Keratinocyte (primary cell): ENCODE results near the gene STARD3. TPM values are rescaled to one million over a fixed set of nuclear protein-coding genes. Genes with fewer than 3 reads are reported as not detected.

ENCODE experiments used
- DNase-seq: peaks from one replicate; pipeline ENCODE4 v3.0.0-alpha.2; 2011; ENCODE audit warnings: low read depth, missing footprints, low spot score
- FAIRE-seq: peaks from 2 replicates; lab custom pipeline; 2011; peaks lifted over from hg19 to GRCh38; lab: Jason Lieb, UNC
- H2AFZ ChIP-seq: 2 replicates; pipeline ENCODE4 v1.6.0; 2012; ENCODE audit warnings: low read length, control low read depth, inconsistent platforms; ENCODE audit not compliant: control insufficient read depth
- H3K27ac ChIP-seq: 2 replicates; pipeline ENCODE4 v1.5.1; 2011; ENCODE audit warnings: low read length; ENCODE audit not compliant: control insufficient read depth, insufficient read depth
- H3K27me3 ChIP-seq: 3 replicates; pipeline ENCODE4 v1.6.0; 2011; ENCODE audit warnings: low read length; ENCODE audit not compliant: control insufficient read depth, insufficient read depth; ENCODE audit errors: extremely low read depth
- H3K36me3 ChIP-seq, 2 experiments: 2 replicates in 1 of 2; 3 replicates in 1 of 2; pipeline ENCODE4 v1.5.1; 2011; ENCODE audit warnings: low read length in 2 of 2, mild to moderate bottlenecking in 1 of 2; ENCODE audit not compliant: control insufficient read depth in 2 of 2, insufficient read depth in 2 of 2; ENCODE audit errors: extremely low read depth in 1 of 2
- H3K4me1 ChIP-seq: 3 replicates; pipeline ENCODE4 v1.5.1; 2011; ENCODE audit warnings: low read length; ENCODE audit not compliant: control insufficient read depth, insufficient read depth; ENCODE audit errors: extremely low read depth
- H3K4me2 ChIP-seq: 3 replicates; pipeline ENCODE4 v1.6.0; 2011; ENCODE audit warnings: low read depth, low read length; ENCODE audit not compliant: control insufficient read depth, insufficient read depth; ENCODE audit errors: extremely low read depth
- H3K4me3 ChIP-seq, 3 experiments: fragments of 200-600 bp in 1 of 3; sonication (generic) in 1 of 3; 2 replicates in 2 of 3; 3 replicates in 1 of 3; pipeline ENCODE4 v1.5.1; 2011 to 2016; ENCODE audit warnings: low read length in 3 of 3, mild to moderate bottlenecking in 3 of 3, control low read depth in 2 of 3, inconsistent platforms in 1 of 3, low read depth in 1 of 3, mixed read lengths in 1 of 3, mixed run types in 1 of 3, moderate library complexity in 1 of 3; ENCODE audit not compliant: control insufficient read depth in 2 of 3, insufficient read depth in 2 of 3; ENCODE audit errors: extremely low read depth in 1 of 3
- H3K79me2 ChIP-seq: 2 replicates; pipeline ENCODE4 v1.6.0; 2012; ENCODE audit warnings: low read length; ENCODE audit not compliant: control insufficient read depth, insufficient read depth
- H3K9ac ChIP-seq: 3 replicates; pipeline ENCODE4 v1.6.0; 2011; ENCODE audit warnings: low read length; ENCODE audit not compliant: control insufficient read depth, insufficient read depth; ENCODE audit errors: extremely low read depth
- H3K9me1 ChIP-seq: 3 replicates; pipeline ENCODE4 v1.6.0; 2011; ENCODE audit warnings: low read length; ENCODE audit not compliant: control insufficient read depth, insufficient read depth; ENCODE audit errors: extremely low read depth
- H3K9me3 ChIP-seq: 2 replicates; pipeline ENCODE4 v1.5.1; 2012; ENCODE audit warnings: low read depth, low read length; ENCODE audit not compliant: control insufficient read depth
- H4K20me1 ChIP-seq: 3 replicates; pipeline ENCODE4 v1.6.0; 2011; ENCODE audit warnings: low read length; ENCODE audit not compliant: control insufficient read depth, insufficient read depth; ENCODE audit errors: extremely low read depth
- EZH2 ChIP-seq: IDR thresholded peaks from one replicate; pipeline ENCODE4 v1.6.1; 2012; ENCODE audit warnings: inconsistent platforms, mild to moderate bottlenecking, low read length, moderate library complexity
- dilution Hi-C: fragments of 300-500 bp; cut with MboI; formaldehyde crosslinking; loops from one replicate; pipeline ENCODE4 v1.7.0; 2020; ENCODE audit warnings: low sequenced_read_pairs; ENCODE audit not compliant: extremely low pct_ligation_motif_present
- polyA plus RNA-seq, 5 experiments: library from polyadenylated mRNA; depleted of rRNA in 3 of 5; stranded (reverse) in 3 of 5; stranded (forward) in 1 of 5; unstranded in 1 of 5; fragments of >200 nt; gene quantifications; 1 replicate in 1 of 5; 2 replicates in 3 of 5; 3 replicates in 1 of 5; pipeline versions ENCODE4 v1.2.1 to v1.2.3, GENCODE V29; 2011 to 2012; ENCODE audit warnings: missing spikeins in 2 of 5, low read depth in 1 of 5, low replicate concordance in 1 of 5
- TF ChIP-seq, protein P1 (sequence below), 3 experiments: IDR thresholded peaks in 1 of 3; conservative IDR thresholded peaks in 1 of 3; optimal IDR thresholded peaks in 1 of 3; 2 replicates in 2 of 3; 3 replicates in 1 of 3; pipeline versions ENCODE3 to v1.5.1; 2011; ENCODE audit warnings: low read length in 3 of 3, mild to moderate bottlenecking in 3 of 3, moderate library complexity in 2 of 3, control low read depth in 1 of 3, inconsistent platforms in 1 of 3; ENCODE audit not compliant: insufficient read depth in 2 of 3; ENCODE audit errors: extremely low read depth in 1 of 3

The STARD3 gene
- polyA plus RNA-seq, 1 donor (not counting 4 experiments of a cell fraction or from before 2014, with no cell fraction given), result 29.0 TPM

DNA sequence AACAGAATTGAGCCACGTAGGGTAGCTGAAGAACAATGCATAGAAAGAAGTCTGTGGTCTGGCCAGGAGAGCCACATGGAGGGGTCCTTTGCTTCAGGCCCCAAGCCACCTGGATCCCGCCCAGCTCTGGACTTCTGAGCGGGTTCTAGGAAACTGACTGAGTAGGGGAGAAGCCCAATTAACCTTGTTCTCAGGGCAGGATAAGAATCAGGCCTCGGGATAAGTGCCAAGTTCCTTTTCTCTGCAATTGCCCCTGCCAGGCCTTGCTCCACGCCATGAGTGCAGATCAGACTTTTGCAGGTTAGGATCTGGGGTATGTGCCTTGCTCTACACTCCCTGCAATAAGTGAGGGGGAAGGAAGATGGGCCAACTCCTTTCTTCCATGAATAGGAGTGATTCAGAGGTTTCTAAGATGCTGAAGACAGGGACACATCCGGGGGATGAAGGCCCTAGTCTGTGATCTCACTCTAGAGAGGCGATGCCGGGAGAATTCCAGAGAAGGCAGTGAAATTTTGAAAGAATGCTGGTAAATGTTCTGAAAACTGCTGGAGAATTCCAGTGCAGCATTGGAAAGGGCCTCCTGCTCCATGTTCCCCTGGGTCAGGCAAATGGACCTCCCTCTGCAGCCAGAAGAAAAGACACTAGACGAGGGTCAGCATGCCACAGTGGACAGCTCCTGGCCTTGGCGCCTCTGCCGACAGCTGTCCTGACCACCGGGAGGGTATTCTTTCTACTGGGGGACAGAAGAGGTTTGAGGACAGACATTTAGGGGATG is 35.0 kb upstream of the STARD3 start:
- no peak for FAIRE-seq
- peaks cover 90% of the 10 kb centered on the region for H3K27me3 ChIP-seq
- H3K9ac ChIP-seq, result no peak overlapping the region
- no peak overlapping the region for H3K4me3 ChIP-seq
- H3K4me2 ChIP-seq, result no peak overlapping the region
- H3K9me3 ChIP-seq, result no peaks in the 10 kb centered on the region
- no peak overlapping the region for H3K27ac ChIP-seq
- H2AFZ ChIP-seq, result no peak overlapping the region
- dilution Hi-C loops, result no loop called here
- DNase-seq, result no peak
- no peaks in the 10 kb centered on the region for H3K9me1 ChIP-seq
- no peaks in the 10 kb centered on the region for H3K79me2 ChIP-seq
- TF ChIP-seq, protein P1, sequence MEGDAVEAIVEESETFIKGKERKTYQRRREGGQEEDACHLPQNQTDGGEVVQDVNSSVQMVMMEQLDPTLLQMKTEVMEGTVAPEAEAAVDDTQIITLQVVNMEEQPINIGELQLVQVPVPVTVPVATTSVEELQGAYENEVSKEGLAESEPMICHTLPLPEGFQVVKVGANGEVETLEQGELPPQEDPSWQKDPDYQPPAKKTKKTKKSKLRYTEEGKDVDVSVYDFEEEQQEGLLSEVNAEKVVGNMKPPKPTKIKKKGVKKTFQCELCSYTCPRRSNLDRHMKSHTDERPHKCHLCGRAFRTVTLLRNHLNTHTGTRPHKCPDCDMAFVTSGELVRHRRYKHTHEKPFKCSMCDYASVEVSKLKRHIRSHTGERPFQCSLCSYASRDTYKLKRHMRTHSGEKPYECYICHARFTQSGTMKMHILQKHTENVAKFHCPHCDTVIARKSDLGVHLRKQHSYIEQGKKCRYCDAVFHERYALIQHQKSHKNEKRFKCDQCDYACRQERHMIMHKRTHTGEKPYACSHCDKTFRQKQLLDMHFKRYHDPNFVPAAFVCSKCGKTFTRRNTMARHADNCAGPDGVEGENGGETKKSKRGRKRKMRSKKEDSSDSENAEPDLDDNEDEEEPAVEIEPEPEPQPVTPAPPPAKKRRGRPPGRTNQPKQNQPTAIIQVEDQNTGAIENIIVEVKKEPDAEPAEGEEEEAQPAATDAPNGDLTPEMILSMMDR (optimal IDR thresholded peaks at IDR 0.05 in 1 of 3, IDR thresholded peaks at IDR 0.05 in 1 of 3, conservative IDR thresholded peaks at IDR 0.05 in 1 of 3; ENCODE audit: extremely low read depth in 1 of 3, insufficient read depth in 2 of 3, low read length in 3 of 3), result no peak
- TF ChIP-seq EZH2, result no peak
- peaks cover 6% of the 10 kb centered on the region for H4K20me1 ChIP-seq
- H3K36me3 ChIP-seq, result no peaks in the 10 kb centered on the region
- H3K4me1 ChIP-seq, result peaks cover 34% of the 10 kb centered on the region

DNA sequence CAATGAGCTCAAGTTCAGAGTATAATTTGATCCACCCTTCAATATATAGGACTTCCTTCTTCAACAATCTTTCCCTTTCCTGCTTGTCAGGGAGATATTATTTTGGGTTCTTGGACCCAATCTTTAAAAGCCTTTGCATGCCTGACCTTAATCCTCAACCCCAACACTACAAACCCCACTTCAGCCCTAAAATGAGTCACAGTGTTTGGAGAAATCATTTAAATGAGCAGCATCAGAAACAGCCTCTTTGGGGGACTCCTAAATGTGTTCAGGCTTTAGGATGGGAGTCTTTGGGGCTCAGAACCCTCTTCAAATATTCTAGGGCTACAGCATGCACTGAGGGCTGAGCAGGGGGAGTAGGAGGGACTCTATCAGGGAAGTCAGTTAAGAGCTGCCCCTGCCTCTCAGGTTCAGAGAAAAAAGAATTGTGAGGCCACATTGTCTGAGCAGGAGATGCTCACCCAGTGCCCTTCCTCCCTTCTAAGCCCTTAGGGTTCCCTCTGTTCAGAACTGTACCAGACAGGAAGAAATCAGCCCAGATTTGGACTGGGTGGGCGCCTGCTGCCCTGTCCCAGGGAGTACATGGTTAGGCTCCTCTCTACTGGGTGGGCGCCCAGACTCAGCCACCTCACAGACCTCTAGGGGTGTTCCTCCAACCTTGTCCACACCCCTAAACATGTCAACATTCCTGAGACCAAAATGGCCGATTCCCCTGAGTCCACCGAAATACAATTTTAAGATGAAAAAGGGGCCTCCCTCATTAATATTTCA is 34.2 kb upstream of the STARD3 start:
- no peak for FAIRE-seq
- H4K20me1 ChIP-seq, result peaks cover 6% of the 10 kb centered on the region
- dilution Hi-C loops, result no loop called here

More for the DNA sequence above, 34.2 kb upstream of the STARD3 start:
- DNase-seq, result no peak
- Histone ChIP-seq H3K9me3 (no peaks in the 10 kb centered on the region), H3K4me3 (no peak overlapping the region), H3K27ac (no peak overlapping the region), H3K27me3 (peaks cover 90% of the 10 kb centered on the region), H3K36me3 (no peaks in the 10 kb centered on the region), H3K4me1 (peaks cover 34% of the 10 kb centered on the region), H3K9me1 (no peaks in the 10 kb centered on the region), H3K9ac (no peak overlapping the region), H3K4me2 (peak overlapping the region; percentile 79), H2AFZ (no peak overlapping the region), H3K79me2 (no peaks in the 10 kb centered on the region)
- TF ChIP-seq, protein P1 (optimal IDR thresholded peaks at IDR 0.05 in 1 of 3, IDR thresholded peaks at IDR 0.05 in 1 of 3, conservative IDR thresholded peaks at IDR 0.05 in 1 of 3; ENCODE audit: extremely low read depth in 1 of 3, insufficient read depth in 2 of 3, low read length in 3 of 3), result no peak
- no peak for TF ChIP-seq EZH2
